Measurements from ENCODE around the gene FAM209B. TPM values are rescaled to one million over a fixed set of nuclear protein-coding genes. Genes with fewer than 3 reads are reported as not detected.

The FAM209B gene
- total and polyA plus RNA-seq, 2 donors (not counting 1 experiment from before 2014, with no cell fraction given): 1.9 to 2.0 TPM

DNA sequence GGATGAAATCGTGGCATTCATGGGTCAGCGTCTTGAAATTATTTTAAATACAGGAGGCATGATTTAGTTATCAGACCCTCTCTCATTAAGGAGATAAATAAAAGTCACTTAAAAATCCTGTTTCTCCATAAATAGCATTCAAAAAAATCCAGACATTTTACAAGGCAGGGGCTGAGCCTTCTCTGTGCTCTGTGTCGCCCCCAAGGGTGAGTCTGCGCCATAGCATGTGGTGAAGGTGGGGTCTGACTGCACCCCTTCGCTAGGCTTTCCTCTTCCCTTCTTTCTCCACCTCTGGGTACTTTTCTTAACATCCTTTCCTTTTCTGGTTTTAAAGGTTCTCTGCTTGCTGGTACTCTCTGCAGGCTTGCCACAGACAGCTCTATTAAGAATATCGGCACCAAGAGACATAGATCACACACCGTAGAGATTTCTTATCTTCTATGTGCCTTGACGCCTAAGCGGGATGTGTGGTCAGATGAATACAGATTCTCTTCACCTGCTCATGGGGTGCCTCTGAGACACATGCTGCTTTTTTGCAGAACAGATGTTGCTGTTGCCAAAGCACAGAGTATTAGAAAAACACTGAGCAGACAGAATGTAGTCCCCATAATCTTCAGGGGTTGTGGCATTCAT, 28.6 kb upstream of the FAM209B start:
- Mint-ChIP-seq H3K4me1 (no peaks in the 10 kb centered on the region), H3K9me3 (ENCODE audit: insufficient read depth) (no peaks in the 10 kb centered on the region), H3K27ac (no peak overlapping the region), H3K27me3 (no peaks in the 10 kb centered on the region), H3K4me3 (no peak overlapping the region)
- WGBS (ENCODE audit: insufficient coverage): 100% methylated on average over 4 of the region's 9 CpGs
- CTCF ChIA-PET: interaction anchor here (1.6 kb wide), 1 partner anchor 133 kb away, joined by 3 read pairs; no protein-coding TSS in a partner anchor
- peaks cover 3% of the 10 kb centered on the region for H3K79me2 ChIP-seq (ENCODE audit: control insufficient read depth, insufficient read depth, low read length)
- no peak overlapping the region for H3K4me2 ChIP-seq (replicated peaks; ENCODE audit: low read depth, low read length, poor library complexity, severe bottlenecking)
- peaks cover 0 to 18% of the 10 kb centered on the region in 2 experiments for H3K36me3 ChIP-seq (replicated peaks in 1 of 2; ENCODE audit: control extremely low read depth in 1 of 2, control insufficient read depth in 1 of 2, extremely low read depth in 1 of 2, insufficient read depth in 2 of 2, low read length in 1 of 2)
- H2AFZ ChIP-seq (ENCODE audit: insufficient read depth, low read depth, low read length, poor library complexity, severe bottlenecking): no peak overlapping the region
- H3K4me3 ChIP-seq (ENCODE audit: control extremely low read depth in 1 of 5, extremely low read depth in 1 of 5, insufficient read depth in 1 of 5, low read depth in 2 of 5, low read length in 4 of 5): no peak overlapping the region
- no peaks in the 10 kb centered on the region for H3K27me3 ChIP-seq (replicated peaks in 1 of 4; ENCODE audit: control extremely low read depth in 1 of 4, control insufficient read depth in 3 of 4, insufficient read depth in 4 of 4, low read length in 3 of 4)
- no peak for DNase-seq
- POLR2A ChIA-PET: no interaction called here
- intact Hi-C loops (cut with micrococcal nuclease): no loop called here
- H3K9ac ChIP-seq (ENCODE audit: low read length): no peak overlapping the region
- no peak for TF ChIP-seq EZH2 (IDR thresholded peaks at IDR 0.05; ENCODE audit: borderline replicate concordance, insufficient read depth, low read depth, low read length, poor library complexity, severe bottlenecking)
- TF ChIP-seq, protein P1, sequence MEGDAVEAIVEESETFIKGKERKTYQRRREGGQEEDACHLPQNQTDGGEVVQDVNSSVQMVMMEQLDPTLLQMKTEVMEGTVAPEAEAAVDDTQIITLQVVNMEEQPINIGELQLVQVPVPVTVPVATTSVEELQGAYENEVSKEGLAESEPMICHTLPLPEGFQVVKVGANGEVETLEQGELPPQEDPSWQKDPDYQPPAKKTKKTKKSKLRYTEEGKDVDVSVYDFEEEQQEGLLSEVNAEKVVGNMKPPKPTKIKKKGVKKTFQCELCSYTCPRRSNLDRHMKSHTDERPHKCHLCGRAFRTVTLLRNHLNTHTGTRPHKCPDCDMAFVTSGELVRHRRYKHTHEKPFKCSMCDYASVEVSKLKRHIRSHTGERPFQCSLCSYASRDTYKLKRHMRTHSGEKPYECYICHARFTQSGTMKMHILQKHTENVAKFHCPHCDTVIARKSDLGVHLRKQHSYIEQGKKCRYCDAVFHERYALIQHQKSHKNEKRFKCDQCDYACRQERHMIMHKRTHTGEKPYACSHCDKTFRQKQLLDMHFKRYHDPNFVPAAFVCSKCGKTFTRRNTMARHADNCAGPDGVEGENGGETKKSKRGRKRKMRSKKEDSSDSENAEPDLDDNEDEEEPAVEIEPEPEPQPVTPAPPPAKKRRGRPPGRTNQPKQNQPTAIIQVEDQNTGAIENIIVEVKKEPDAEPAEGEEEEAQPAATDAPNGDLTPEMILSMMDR (IDR thresholded peaks at IDR 0.05): peak; percentile 60
- peaks cover 16% of the 10 kb centered on the region for H4K20me1 ChIP-seq (ENCODE audit: control insufficient read depth, insufficient read depth, low read length, poor library complexity, severe bottlenecking)
- ATAC-seq (ENCODE audit: low read depth): no peak
- H3K4me1 ChIP-seq (ENCODE audit: control insufficient read depth in 2 of 2, insufficient read depth in 2 of 2, low read length in 2 of 2): no peaks in the 10 kb centered on the region
- no peak overlapping the region for H3K27ac ChIP-seq (ENCODE audit: low read length in 2 of 2)
- no peaks in the 10 kb centered on the region for H3K9me3 ChIP-seq (ENCODE audit: control extremely low read depth in 1 of 3, control insufficient read depth in 2 of 3, insufficient read depth in 1 of 3, low read length in 2 of 3)

DNA sequence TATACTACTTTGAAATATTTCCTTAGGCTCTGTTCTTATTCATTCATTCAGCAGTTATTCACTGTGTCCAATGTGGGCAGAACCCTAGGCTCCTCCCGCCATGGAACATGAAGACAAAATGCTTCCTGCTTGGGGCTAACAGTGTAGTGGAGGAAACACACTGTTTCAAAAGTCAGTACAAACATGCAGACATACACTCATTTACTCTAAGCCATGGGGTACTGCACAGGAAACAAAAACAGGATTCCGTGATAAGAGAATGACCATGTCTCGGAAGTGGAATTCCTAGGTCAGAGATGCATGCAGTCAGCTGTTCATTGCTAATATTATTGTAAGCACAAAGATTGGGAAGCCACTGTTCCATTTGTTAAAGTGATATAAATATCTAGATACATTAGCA, 26.9 kb upstream of the FAM209B start:
- no peak overlapping the region for H3K9ac ChIP-seq (ENCODE audit: low read length)
- no peaks in the 10 kb centered on the region for H3K27me3 ChIP-seq (replicated peaks in 1 of 4; ENCODE audit: control extremely low read depth in 1 of 4, control insufficient read depth in 3 of 4, insufficient read depth in 4 of 4, low read length in 3 of 4)
- H3K27ac ChIP-seq (ENCODE audit: low read length in 2 of 2): no peak overlapping the region
- Mint-ChIP-seq H3K27me3 (no peaks in the 10 kb centered on the region), H3K9me3 (ENCODE audit: insufficient read depth) (no peaks in the 10 kb centered on the region), H3K27ac (no peak overlapping the region), H3K4me1 (no peaks in the 10 kb centered on the region), H3K4me3 (no peak overlapping the region)
- CTCF ChIA-PET: no interaction called here
- H3K36me3 ChIP-seq (replicated peaks in 1 of 2; ENCODE audit: control extremely low read depth in 1 of 2, control insufficient read depth in 1 of 2, extremely low read depth in 1 of 2, insufficient read depth in 2 of 2, low read length in 1 of 2): peaks cover 0 to 18% of the 10 kb centered on the region in 2 experiments
- intact Hi-C loops (cut with micrococcal nuclease): no loop called here
- 100% methylated on average over 2 of the region's 3 CpGs for WGBS (ENCODE audit: insufficient coverage)
- H3K4me1 ChIP-seq (ENCODE audit: control insufficient read depth in 2 of 2, insufficient read depth in 2 of 2, low read length in 2 of 2): no peaks in the 10 kb centered on the region
- no peak overlapping the region for H2AFZ ChIP-seq (ENCODE audit: insufficient read depth, low read depth, low read length, poor library complexity, severe bottlenecking)
- TF ChIP-seq EZH2 (IDR thresholded peaks at IDR 0.05; ENCODE audit: borderline replicate concordance, insufficient read depth, low read depth, low read length, poor library complexity, severe bottlenecking): no peak
- DNase-seq: no peak
- no peak for ATAC-seq (ENCODE audit: low read depth)
- peaks cover 3% of the 10 kb centered on the region for H3K79me2 ChIP-seq (ENCODE audit: control insufficient read depth, insufficient read depth, low read length)
- peaks cover 16% of the 10 kb centered on the region for H4K20me1 ChIP-seq (ENCODE audit: control insufficient read depth, insufficient read depth, low read length, poor library complexity, severe bottlenecking)
- H3K9me3 ChIP-seq (ENCODE audit: control extremely low read depth in 1 of 3, control insufficient read depth in 2 of 3, insufficient read depth in 1 of 3, low read length in 2 of 3): no peaks in the 10 kb centered on the region
- POLR2A ChIA-PET: no interaction called here
- H3K4me3 ChIP-seq (ENCODE audit: control extremely low read depth in 1 of 5, extremely low read depth in 1 of 5, insufficient read depth in 1 of 5, low read depth in 2 of 5, low read length in 4 of 5): no peak overlapping the region
- H3K4me2 ChIP-seq (replicated peaks; ENCODE audit: low read depth, low read length, poor library complexity, severe bottlenecking): no peak overlapping the region

Measured in B cell (primary cell).